Astrocyte (in vitro differentiated cells and primary cell): ENCODE data around the gene TNFSF8.

ENCODE experiments used
- CTCF ChIP-seq: IDR thresholded peaks from 2 replicates; pipeline ENCODE4 v1.5.1; 2011; ENCODE audit warnings: low read depth, mild to moderate bottlenecking, inconsistent platforms, low read length, moderate library complexity; ENCODE audit not compliant: insufficient read depth
- EZH2 ChIP-seq: IDR thresholded peaks from 2 replicates; pipeline ENCODE4 v1.6.1; 2012; ENCODE audit warnings: mild to moderate bottlenecking, low read length, inconsistent platforms; ENCODE audit not compliant: insufficient read depth

- TF ChIP-seq CTCF (no peak), EZH2 (no peak)
Measured at GRCh38 chr9:114867327-114867726, 63.1 kb downstream of the TNFSF8 start.
